NK-92 (cell line): ENCODE measurements around the gene SERPINB13.
"Not testable (repeated sequence)": the region's sequence is repeated elsewhere in the genome, so short reads cannot be mapped to it uniquely, and the experiment has no call there.

ENCODE experiments used
- DNase-seq: peaks from one replicate; lab custom pipeline; 2025; ENCODE audit not compliant: unreplicated experiment; lab: John Stamatoyannopoulos, UW

SERPINB13 gene

GRCh38 chr18:63590373-63590772 lies 3.2 kb downstream of the SERPINB13 start:
- no peak for DNase-seq

- DNase-seq, result no peak
Observed at GRCh38 chr18:63590966-63591695, 4.0 kb downstream of the SERPINB13 start.

GRCh38 chr18:63591725-63592124 lies 4.6 kb downstream of the SERPINB13 start:
- no peak for DNase-seq

GRCh38 chr18:63592471-63592870 lies 5.3 kb downstream of the SERPINB13 start:
- no peak for DNase-seq

- DNase-seq, result no peak
Observed at GRCh38 chr18:63596964-63597363, 9.8 kb downstream of the SERPINB13 start.

GRCh38 chr18:63603355-63603754 lies 16.2 kb downstream of the SERPINB13 start:
- no peak for DNase-seq

- no peak for DNase-seq
Observed at GRCh38 chr18:63603772-63604171, 16.6 kb downstream of the SERPINB13 start.

GRCh38 chr18:63604791-63605567 lies 17.8 kb downstream of the SERPINB13 start:
- DNase-seq, result no peak

GRCh38 chr18:63606526-63606925 lies 19.4 kb downstream of the SERPINB13 start:
- no peak for DNase-seq

GRCh38 chr18:63613420-63613819 lies 26.3 kb downstream of the SERPINB13 start:
- DNase-seq, result no peak

- DNase-seq, result no peak
Observed at GRCh38 chr18:63617049-63617914, 30.1 kb downstream of the SERPINB13 start.

GRCh38 chr18:63617915-63618234 lies 30.7 kb downstream of the SERPINB13 start:
- DNase-seq, result no peak

GRCh38 chr18:63619661-63620060 lies 32.5 kb downstream of the SERPINB13 start:
- no peak for DNase-seq

- DNase-seq, result no peak
Observed at GRCh38 chr18:63624863-63625262, 37.7 kb downstream of the SERPINB13 start.

GRCh38 chr18:63626431-63626830 lies 39.3 kb downstream of the SERPINB13 start:
- DNase-seq, result no peak

GRCh38 chr18:63627819-63628218 lies 40.7 kb downstream of the SERPINB13 start:
- DNase-seq, result no peak

- no peak for DNase-seq
Observed at GRCh38 chr18:63637703-63638102, 50.6 kb downstream of the SERPINB13 start.

- DNase-seq, result not testable (repeated sequence)
Observed at GRCh38 chr18:63641157-63641680, 54.1 kb downstream of the SERPINB13 start.

- DNase-seq, result not testable (repeated sequence)
Observed at GRCh38 chr18:63642668-63643356, 55.7 kb downstream of the SERPINB13 start.

- not testable (repeated sequence) for DNase-seq
Observed at GRCh38 chr18:63644142-63644541, 57.0 kb downstream of the SERPINB13 start, which contains the start of gene SERPINB4. TSS of gene SERPINB4 (minus strand) at chr18:63644256. CDS start at chr18:63643577, 679 bp downstream.

GRCh38 chr18:63644694-63645093 lies 57.6 kb downstream of the SERPINB13 start:
- DNase-seq, result not testable (repeated sequence)
